Measurements from ENCODE around the gene FOXP1.

DNA sequence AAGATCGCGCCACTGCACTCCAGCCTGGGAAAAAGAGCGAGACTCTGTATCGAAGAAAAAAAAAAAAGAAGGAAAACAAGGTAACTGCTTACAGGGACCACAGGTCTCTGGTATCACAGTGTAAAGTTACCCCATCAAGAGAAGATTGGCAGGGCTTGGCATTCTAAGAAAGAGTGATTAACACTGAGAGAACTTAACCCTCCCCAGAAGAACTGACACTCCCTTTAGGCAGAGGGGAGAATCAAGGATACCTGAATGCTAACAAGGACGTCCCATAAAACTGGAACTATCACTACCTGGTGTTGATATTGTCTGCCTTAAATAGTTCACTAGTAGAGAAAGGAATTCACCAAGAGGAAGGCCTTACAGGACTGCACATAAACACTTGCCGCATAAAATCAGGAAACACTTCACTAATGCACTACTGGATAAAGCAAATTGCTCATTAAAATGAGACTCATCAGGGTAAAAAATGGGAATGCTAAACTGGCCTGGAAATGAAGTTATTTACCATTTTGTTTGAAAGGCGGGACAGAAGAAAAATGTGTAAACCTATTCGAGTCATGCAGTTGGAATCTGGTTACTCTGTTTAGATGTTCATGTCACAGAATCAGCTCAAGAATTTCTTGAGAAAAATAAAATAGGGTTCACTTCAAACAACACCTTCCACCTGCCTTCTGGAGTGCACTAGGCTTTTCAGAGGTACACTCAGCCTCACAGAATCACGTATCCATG, 121.6 kb downstream of the FOXP1 start:
- TF ChIP-seq BHLHE40 (IDR thresholded peaks at IDR 0.05; ENCODE audit: borderline replicate concordance) (no peak), ELF4 (IDR thresholded peaks at IDR 0.05) (no peak), FOXA1 (IDR thresholded peaks at IDR 0.05) (no peak), L3MBTL2 (conservative IDR thresholded peaks at IDR 0.05) (no peak), FOXM1 (IDR thresholded peaks at IDR 0.05; ENCODE audit: borderline replicate concordance) (no peak), NFRKB (IDR thresholded peaks at IDR 0.05) (no peak), LEF1 (IDR thresholded peaks at IDR 0.05; ENCODE audit: borderline replicate concordance) (no peak), SP1 (IDR thresholded peaks at IDR 0.05) (no peak), FOXK2 (IDR thresholded peaks at IDR 0.05) (no peak), HDGF (IDR thresholded peaks at IDR 0.05; ENCODE audit: borderline replicate concordance) (no peak)
- TF ChIP-seq, protein P1, sequence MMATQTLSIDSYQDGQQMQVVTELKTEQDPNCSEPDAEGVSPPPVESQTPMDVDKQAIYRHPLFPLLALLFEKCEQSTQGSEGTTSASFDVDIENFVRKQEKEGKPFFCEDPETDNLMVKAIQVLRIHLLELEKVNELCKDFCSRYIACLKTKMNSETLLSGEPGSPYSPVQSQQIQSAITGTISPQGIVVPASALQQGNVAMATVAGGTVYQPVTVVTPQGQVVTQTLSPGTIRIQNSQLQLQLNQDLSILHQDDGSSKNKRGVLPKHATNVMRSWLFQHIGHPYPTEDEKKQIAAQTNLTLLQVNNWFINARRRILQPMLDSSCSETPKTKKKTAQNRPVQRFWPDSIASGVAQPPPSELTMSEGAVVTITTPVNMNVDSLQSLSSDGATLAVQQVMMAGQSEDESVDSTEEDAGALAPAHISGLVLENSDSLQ (IDR thresholded peaks at IDR 0.05), result no peak; the same call in 1 of the 2 replicates

Data from HEK293T (cell line).